ENCODE results near the gene ITGA11. TPM values are rescaled to one million over a fixed set of nuclear protein-coding genes. Genes with fewer than 3 reads are reported as not detected.

Gene ITGA11
- total and polyA plus RNA-seq, 2 donors (not counting 1 experiment from before 2014, with no cell fraction given): not detected

- DNase-seq: no peak
- H3K9ac ChIP-seq (ENCODE audit: low read length): no peak overlapping the region
- no peaks in the 10 kb centered on the region for H3K27me3 ChIP-seq (replicated peaks in 1 of 4; ENCODE audit: control extremely low read depth in 1 of 4, control insufficient read depth in 3 of 4, insufficient read depth in 4 of 4, low read length in 3 of 4)
- ChIA-PET POLR2A (no interaction called here), CTCF (interaction anchor here (1.1 to 3.8 kb wide), 3 partner anchors 28 to 52 kb away, joined by 3 to 35 read pairs (median 14); partner anchors contain the start of gene FEM1B)
- H3K79me2 ChIP-seq (ENCODE audit: control insufficient read depth, insufficient read depth, low read length): no peaks in the 10 kb centered on the region
- no peak overlapping the region for H3K4me2 ChIP-seq (replicated peaks; ENCODE audit: low read depth, low read length, poor library complexity, severe bottlenecking)
- TF ChIP-seq EZH2 (IDR thresholded peaks at IDR 0.05; ENCODE audit: borderline replicate concordance, insufficient read depth, low read depth, low read length, poor library complexity, severe bottlenecking) (no peak), CTCF (IDR thresholded peaks at IDR 0.05) (no peak)
- Mint-ChIP-seq H3K4me1 (peaks cover 8% of the 10 kb centered on the region), H3K27me3 (peaks cover 9% of the 10 kb centered on the region), H3K27ac (no peak overlapping the region), H3K9me3 (ENCODE audit: insufficient read depth) (no peaks in the 10 kb centered on the region), H3K4me3 (no peak overlapping the region)
- no peaks in the 10 kb centered on the region for H3K9me3 ChIP-seq (ENCODE audit: control extremely low read depth in 1 of 3, control insufficient read depth in 2 of 3, insufficient read depth in 1 of 3, low read length in 2 of 3)
- no peak overlapping the region for H3K4me3 ChIP-seq (ENCODE audit: control extremely low read depth in 1 of 5, extremely low read depth in 1 of 5, insufficient read depth in 1 of 5, low read depth in 2 of 5, low read length in 4 of 5)
- H4K20me1 ChIP-seq (ENCODE audit: control insufficient read depth, insufficient read depth, low read length, poor library complexity, severe bottlenecking): no peaks in the 10 kb centered on the region
- 96% methylated on average over 3 of the region's 6 CpGs for WGBS (ENCODE audit: insufficient coverage)
- H3K36me3 ChIP-seq (replicated peaks in 1 of 2; ENCODE audit: control extremely low read depth in 1 of 2, control insufficient read depth in 1 of 2, extremely low read depth in 1 of 2, insufficient read depth in 2 of 2, low read length in 1 of 2): no peaks in the 10 kb centered on the region
- no peak for ATAC-seq (ENCODE audit: low read depth)
- H3K4me1 ChIP-seq (ENCODE audit: control insufficient read depth in 2 of 2, insufficient read depth in 2 of 2, low read length in 2 of 2): peaks cover 5 to 6% of the 10 kb centered on the region in 2 donors
- intact Hi-C loops (cut with micrococcal nuclease): loop anchor here (5.0 kb wide), 1 partner anchor 367 kb away; no protein-coding TSS in a partner anchor
- no peak overlapping the region for H3K27ac ChIP-seq (ENCODE audit: low read length in 2 of 2)
- no peak overlapping the region for H2AFZ ChIP-seq (ENCODE audit: insufficient read depth, low read depth, low read length, poor library complexity, severe bottlenecking)
Observed at GRCh38 chr15:68305420-68305871, 126.5 kb downstream of the ITGA11 start.

DNA sequence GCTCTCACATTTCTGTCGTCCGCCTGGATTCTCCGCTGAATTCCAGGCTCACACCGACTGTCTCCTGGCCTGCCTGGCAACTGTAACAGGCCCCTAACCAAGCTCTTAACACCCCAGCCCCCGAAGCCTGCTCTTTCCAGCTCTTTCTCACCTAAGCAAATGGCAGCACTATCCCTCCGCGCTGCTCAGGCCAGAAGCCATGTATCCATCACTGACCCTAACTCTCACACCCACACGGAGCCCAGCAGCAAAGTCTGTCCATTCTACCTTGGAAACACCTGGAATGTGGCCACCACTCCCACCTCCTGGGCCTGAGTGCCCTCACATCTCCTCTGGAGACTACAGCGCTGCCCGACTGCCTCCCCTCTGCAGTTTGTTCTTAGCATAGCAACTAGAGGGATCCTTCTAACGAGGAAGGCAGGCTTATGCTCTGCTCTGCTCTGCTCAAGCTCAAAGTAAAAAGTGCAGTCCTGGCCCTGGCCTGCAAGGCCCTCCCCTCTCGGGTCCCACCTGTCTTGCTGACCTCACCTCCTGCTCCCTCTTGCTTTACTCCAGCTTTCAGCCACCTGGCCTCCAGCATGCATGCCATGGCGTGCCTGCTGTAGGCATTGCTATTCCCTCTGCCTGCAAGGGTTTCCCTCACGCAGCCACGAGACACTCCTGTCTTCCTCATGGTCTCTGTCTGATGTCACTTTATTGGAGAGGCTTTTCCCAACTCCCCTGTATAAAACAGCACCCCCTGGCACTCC lies 127.2 kb downstream of the ITGA11 start:
- Histone ChIP-seq H3K36me3 (replicated peaks in 1 of 2; ENCODE audit: control extremely low read depth in 1 of 2, control insufficient read depth in 1 of 2, extremely low read depth in 1 of 2, insufficient read depth in 2 of 2, low read length in 1 of 2) (no peaks in the 10 kb centered on the region), H3K9me3 (ENCODE audit: control extremely low read depth in 1 of 3, control insufficient read depth in 2 of 3, insufficient read depth in 1 of 3, low read length in 2 of 3) (no peaks in the 10 kb centered on the region), H3K4me2 (replicated peaks; ENCODE audit: low read depth, low read length, poor library complexity, severe bottlenecking) (no peak overlapping the region), H4K20me1 (ENCODE audit: control insufficient read depth, insufficient read depth, low read length, poor library complexity, severe bottlenecking) (no peaks in the 10 kb centered on the region), H3K79me2 (ENCODE audit: control insufficient read depth, insufficient read depth, low read length) (no peaks in the 10 kb centered on the region), H3K27ac (ENCODE audit: low read length in 2 of 2) (no peak overlapping the region), H2AFZ (ENCODE audit: insufficient read depth, low read depth, low read length, poor library complexity, severe bottlenecking) (no peak overlapping the region), H3K4me3 (ENCODE audit: control extremely low read depth in 1 of 5, extremely low read depth in 1 of 5, insufficient read depth in 1 of 5, low read depth in 2 of 5, low read length in 4 of 5) (no peak overlapping the region), H3K9ac (ENCODE audit: low read length) (no peak overlapping the region), H3K4me1 (ENCODE audit: control insufficient read depth in 2 of 2, insufficient read depth in 2 of 2, low read length in 2 of 2) (peaks cover 5 to 6% of the 10 kb centered on the region in 2 donors), H3K27me3 (replicated peaks in 1 of 4; ENCODE audit: control extremely low read depth in 1 of 4, control insufficient read depth in 3 of 4, insufficient read depth in 4 of 4, low read length in 3 of 4) (no peaks in the 10 kb centered on the region)
- no peaks in the 10 kb centered on the region for H3K9me3 Mint-ChIP-seq (ENCODE audit: insufficient read depth)
- H3K27ac Mint-ChIP-seq: no peak overlapping the region
- H3K27me3 Mint-ChIP-seq: peaks cover 9% of the 10 kb centered on the region
- ChIA-PET POLR2A (no interaction called here), CTCF (interaction anchor here (3.8 kb wide), 1 partner anchor 51 kb away, joined by 35 read pairs; no protein-coding TSS in a partner anchor)
- H3K4me3 Mint-ChIP-seq: no peak overlapping the region
- WGBS (ENCODE audit: insufficient coverage): 92% methylated on average over 15 of the region's 15 CpGs
- TF ChIP-seq CTCF (IDR thresholded peaks at IDR 0.05) (no peak), EZH2 (IDR thresholded peaks at IDR 0.05; ENCODE audit: borderline replicate concordance, insufficient read depth, low read depth, low read length, poor library complexity, severe bottlenecking) (no peak)
- ATAC-seq (ENCODE audit: low read depth): no peak
- DNase-seq: no peak
- peaks cover 9% of the 10 kb centered on the region for H3K4me1 Mint-ChIP-seq
- intact Hi-C loops (cut with micrococcal nuclease): loop anchor here (5.0 kb wide), 1 partner anchor 368 kb away; no protein-coding TSS in a partner anchor
